AG09319 (cell line): ENCODE data around the gene SP4.

ENCODE experiments used
- DNase-seq: peaks from one replicate; pipeline ENCODE4 v3.0.0-alpha.2; 2010; ENCODE audit warnings: low read depth; ENCODE audit errors: extremely low read depth
- CTCF ChIP-seq: IDR thresholded peaks from 2 replicates; pipeline ENCODE4 v1.5.1; 2011; ENCODE audit warnings: low read depth, mild to moderate bottlenecking, inconsistent platforms, low read length, moderate library complexity

The SP4 gene

GRCh38 chr7:21543528-21544302 is 115.8 kb downstream of the SP4 start:
- TF ChIP-seq CTCF: no peak
- DNase-seq: no peak

- no peak for DNase-seq
These were observed 116.4 kb downstream of the SP4 start for GRCh38 chr7:21544303-21544656.

GRCh38 chr7:21544715-21545114 is 116.8 kb downstream of the SP4 start:
- DNase-seq: no peak
- no peak for TF ChIP-seq CTCF

More at GRCh38 chr7:21544303-21544656, 116.4 kb downstream of the SP4 start:
- TF ChIP-seq CTCF: no peak

GRCh38 chr7:21547501-21547900 is 119.6 kb downstream of the SP4 start:
- no peak for DNase-seq
- no peak for TF ChIP-seq CTCF

GRCh38 chr7:21548491-21548890 is 120.6 kb downstream of the SP4 start:
- TF ChIP-seq CTCF: no peak
- DNase-seq: no peak

GRCh38 chr7:21550076-21550475 is 122.2 kb downstream of the SP4 start:
- TF ChIP-seq CTCF: no peak
- no peak for DNase-seq

GRCh38 chr7:21550821-21551531 is 123.1 kb downstream of the SP4 start:
- DNase-seq: no peak

More at GRCh38 chr7:21550821-21551531, 123.1 kb downstream of the SP4 start:
- TF ChIP-seq CTCF: no peak
